Neutrophil (primary cell): ENCODE results near the gene PTTG2.

Experiments used
- H3K27ac ChIP-seq: fragments of 200-600 bp; sonication (generic); 2 replicates; pipeline ENCODE4 v1.5.1; 2016; ENCODE audit warnings: mild to moderate bottlenecking, moderate library complexity
- H3K27me3 ChIP-seq: fragments of 200-600 bp; sonication (generic); 2 replicates; pipeline ENCODE4 v1.6.0; 2016; ENCODE audit warnings: mild to moderate bottlenecking
- H3K36me3 ChIP-seq: fragments of 200-600 bp; sonication (generic); 2 replicates; pipeline ENCODE4 v1.5.1; 2017
- H3K4me1 ChIP-seq, 2 experiments: fragments of 200-600 bp in 1 of 2; sonication (generic) in 1 of 2; 1 replicate in 1 of 2; 2 replicates in 1 of 2; pipeline versions ENCODE4 v1.5.1 to v1.6.1; 2013 to 2016; ENCODE audit warnings: low read depth in 1 of 2, low read length in 1 of 2, mild to moderate bottlenecking in 1 of 2, moderate library complexity in 1 of 2; ENCODE audit not compliant: control insufficient read depth in 1 of 2, insufficient read depth in 1 of 2
- H3K4me3 ChIP-seq, 2 experiments: fragments of 200-600 bp in 1 of 2; sonication (generic) in 1 of 2; 1 replicate in 1 of 2; 2 replicates in 1 of 2; pipeline ENCODE4 v1.5.1; 2013 to 2016; ENCODE audit warnings: low read depth in 1 of 2, low read length in 1 of 2, mild to moderate bottlenecking in 1 of 2, moderate library complexity in 1 of 2
- H3K9me3 ChIP-seq: fragments of 200-600 bp; sonication (generic); 2 replicates; pipeline ENCODE4 v1.5.1; 2016
- TF ChIP-seq, protein P1 (sequence below): fragments of 200-600 bp; sonication (generic); IDR thresholded peaks from 2 replicates; pipeline ENCODE4 v1.5.1; 2016; ENCODE audit warnings: antibody characterized with exemption

The PTTG2 gene

DNA sequence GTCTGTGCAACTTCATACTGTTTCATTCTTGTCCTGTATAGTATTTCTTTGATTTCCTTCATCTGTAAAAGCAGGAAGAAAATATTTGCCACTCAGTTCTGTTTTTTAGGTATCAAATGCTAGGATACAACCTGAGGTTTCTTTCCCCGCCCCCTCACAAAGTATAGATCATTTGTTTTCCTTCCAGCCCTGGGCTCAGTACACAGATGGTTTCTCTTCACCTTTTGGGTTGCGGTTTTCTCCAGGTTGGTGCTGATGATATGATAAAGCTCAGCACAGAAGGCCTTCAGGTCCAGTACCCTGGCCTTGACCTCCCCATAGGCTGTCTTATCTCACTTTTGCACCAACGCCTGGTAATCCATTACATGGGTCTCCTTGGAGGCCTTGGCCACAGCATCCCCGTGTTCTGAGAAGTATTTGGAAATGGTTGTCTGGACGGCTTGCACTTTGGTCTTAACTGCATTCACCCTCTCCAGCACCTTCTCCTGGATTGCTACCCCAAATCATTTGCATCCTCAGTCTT is 35.2 kb downstream of the PTTG2 start:
- TF ChIP-seq, protein P1, sequence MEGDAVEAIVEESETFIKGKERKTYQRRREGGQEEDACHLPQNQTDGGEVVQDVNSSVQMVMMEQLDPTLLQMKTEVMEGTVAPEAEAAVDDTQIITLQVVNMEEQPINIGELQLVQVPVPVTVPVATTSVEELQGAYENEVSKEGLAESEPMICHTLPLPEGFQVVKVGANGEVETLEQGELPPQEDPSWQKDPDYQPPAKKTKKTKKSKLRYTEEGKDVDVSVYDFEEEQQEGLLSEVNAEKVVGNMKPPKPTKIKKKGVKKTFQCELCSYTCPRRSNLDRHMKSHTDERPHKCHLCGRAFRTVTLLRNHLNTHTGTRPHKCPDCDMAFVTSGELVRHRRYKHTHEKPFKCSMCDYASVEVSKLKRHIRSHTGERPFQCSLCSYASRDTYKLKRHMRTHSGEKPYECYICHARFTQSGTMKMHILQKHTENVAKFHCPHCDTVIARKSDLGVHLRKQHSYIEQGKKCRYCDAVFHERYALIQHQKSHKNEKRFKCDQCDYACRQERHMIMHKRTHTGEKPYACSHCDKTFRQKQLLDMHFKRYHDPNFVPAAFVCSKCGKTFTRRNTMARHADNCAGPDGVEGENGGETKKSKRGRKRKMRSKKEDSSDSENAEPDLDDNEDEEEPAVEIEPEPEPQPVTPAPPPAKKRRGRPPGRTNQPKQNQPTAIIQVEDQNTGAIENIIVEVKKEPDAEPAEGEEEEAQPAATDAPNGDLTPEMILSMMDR: no peak
- Histone ChIP-seq H3K4me3 (no peak overlapping the region), H3K27ac (no peak overlapping the region), H3K4me1 (peaks cover 0 to 6% of the 10 kb centered on the region in 2 experiments), H3K27me3 (no peaks in the 10 kb centered on the region), H3K9me3 (no peaks in the 10 kb centered on the region), H3K36me3 (peaks cover 4% of the 10 kb centered on the region)

DNA sequence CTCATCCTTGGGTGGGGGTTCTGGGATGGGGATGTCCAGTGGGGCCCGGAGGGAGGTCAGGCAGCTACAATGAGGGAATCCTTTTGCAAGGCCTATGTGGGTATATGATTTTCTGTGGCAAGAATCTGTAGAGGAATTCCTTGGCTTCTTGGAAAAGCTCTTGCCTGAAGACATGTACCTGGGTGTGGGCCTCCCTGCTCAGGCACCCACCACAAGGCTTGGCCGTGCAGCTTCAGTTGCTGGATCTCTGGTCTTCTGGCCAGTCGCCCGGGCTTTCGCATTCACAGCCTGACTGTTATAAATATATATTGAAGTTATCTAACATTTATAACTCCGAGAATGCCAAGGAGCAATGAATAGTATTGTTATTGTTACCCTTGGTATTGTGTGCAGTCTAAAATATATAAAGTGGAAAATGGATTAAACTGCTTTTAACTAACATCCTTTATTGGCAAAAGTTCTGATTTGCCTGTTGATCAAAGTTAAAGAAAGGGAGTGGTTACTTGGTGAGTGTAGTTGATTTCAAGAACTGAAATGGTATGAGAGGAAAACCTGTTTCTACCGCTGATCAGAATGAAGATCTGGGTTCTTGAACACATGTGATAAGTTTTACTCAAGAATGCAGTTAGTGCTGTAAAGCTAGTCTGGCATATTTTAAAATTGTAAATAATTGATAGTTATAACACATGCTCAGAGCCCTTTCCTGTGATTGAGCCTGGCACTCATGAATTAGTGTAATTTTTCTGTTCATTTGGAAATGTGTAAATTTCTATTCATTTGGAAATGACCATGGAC is 36.0 kb downstream of the PTTG2 start:
- no peak overlapping the region for H3K27ac ChIP-seq
- no peaks in the 10 kb centered on the region for H3K9me3 ChIP-seq
- no peaks in the 10 kb centered on the region for H3K4me1 ChIP-seq
- H3K27me3 ChIP-seq: no peaks in the 10 kb centered on the region
- TF ChIP-seq, protein P1: no peak
- peaks cover 4% of the 10 kb centered on the region for H3K36me3 ChIP-seq
- H3K4me3 ChIP-seq: no peak overlapping the region

DNA sequence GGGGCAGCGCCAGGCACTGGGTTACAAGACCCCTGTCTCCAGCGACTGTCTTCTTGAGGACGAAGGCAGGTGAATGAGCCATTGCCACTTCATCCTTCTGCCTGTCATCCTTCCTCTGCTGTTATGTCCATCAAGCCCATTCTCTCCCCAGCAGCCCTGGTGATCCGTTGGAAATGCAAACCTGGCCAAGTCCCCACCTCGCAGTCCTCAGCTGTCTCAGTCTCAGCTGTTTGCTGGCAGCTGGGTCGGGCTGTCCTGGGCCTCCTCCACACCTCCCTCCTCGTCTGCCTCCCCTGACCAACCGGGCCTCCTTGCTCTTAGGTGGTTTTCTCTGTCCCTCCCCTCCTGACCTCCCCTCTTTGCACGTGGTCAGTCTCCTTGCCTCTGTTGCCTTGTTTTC is 38.0 kb downstream of the PTTG2 start:
- TF ChIP-seq, protein P1: no peak
- Histone ChIP-seq H3K4me1 (peaks cover 0 to 6% of the 10 kb centered on the region in 2 experiments), H3K9me3 (no peaks in the 10 kb centered on the region), H3K27me3 (no peaks in the 10 kb centered on the region), H3K36me3 (peaks cover 7% of the 10 kb centered on the region), H3K4me3 (no peak overlapping the region), H3K27ac (no peak overlapping the region)

DNA sequence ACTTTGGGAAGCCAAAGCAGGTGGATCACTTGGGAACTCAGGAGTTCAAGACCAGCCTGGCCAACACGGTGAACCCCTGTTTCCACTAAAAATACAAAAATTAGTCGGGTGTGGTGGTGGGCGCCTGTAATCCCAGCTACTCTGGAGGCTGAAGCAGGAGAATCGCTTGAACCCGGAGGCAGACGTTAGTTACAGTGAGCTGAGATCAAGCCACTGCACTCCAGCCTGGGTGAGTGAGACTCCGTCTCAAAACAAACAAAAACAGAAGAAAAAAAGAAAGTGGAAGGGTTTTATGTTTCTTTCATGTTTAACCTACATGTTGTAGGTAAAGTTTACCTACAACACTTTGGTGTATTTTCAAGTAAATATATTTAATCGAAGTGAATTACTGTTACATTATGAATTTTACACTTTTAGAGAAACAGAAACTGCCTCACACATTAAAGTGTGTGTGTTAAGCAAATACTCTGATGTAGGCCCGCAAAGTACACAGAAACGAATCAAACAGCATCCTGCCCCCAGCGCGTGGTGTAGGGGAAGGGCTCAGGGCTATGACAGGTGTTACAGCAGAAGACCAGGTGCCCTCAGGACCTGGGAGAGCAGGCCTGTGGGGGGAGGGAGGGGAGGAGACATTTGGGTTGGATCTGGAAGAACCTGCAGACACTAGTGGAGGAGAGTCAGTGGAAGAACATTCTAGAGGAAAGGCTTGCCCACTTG is 39.0 kb downstream of the PTTG2 start:
- peaks cover 0 to 6% of the 10 kb centered on the region in 2 experiments for H3K4me1 ChIP-seq

DNA sequence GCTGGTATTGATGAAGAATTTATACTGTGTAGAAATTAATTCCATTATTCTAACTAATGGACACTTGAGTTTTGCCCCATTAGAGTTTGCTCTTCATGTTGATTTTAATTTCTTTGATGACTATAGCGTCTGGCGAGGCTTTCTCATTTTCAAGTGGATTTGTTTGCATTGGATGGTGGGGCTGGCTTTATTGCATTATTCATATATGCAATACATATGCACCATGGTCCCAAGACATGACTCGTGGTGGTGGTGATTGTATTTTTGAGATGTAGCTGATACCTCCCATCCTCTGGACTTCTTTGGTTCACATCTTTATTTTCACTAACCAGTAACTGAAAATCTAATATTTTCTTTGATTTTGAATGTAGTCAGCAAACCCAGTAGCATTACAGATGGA is 39.8 kb downstream of the PTTG2 start:
- peaks cover 7% of the 10 kb centered on the region for H3K36me3 ChIP-seq
- no peaks in the 10 kb centered on the region for H3K9me3 ChIP-seq
- peaks cover 1 to 10% of the 10 kb centered on the region in 2 experiments for H3K4me1 ChIP-seq
- H3K4me3 ChIP-seq: no peak overlapping the region
- no peaks in the 10 kb centered on the region for H3K27me3 ChIP-seq
- TF ChIP-seq, protein P1: no peak
- no peak overlapping the region for H3K27ac ChIP-seq

More for the DNA sequence above, 39.0 kb downstream of the PTTG2 start:
- H3K36me3 ChIP-seq: peaks cover 7% of the 10 kb centered on the region
- no peaks in the 10 kb centered on the region for H3K27me3 ChIP-seq
- TF ChIP-seq, protein P1: no peak
- no peak overlapping the region for H3K27ac ChIP-seq
- no peak overlapping the region for H3K4me3 ChIP-seq
- H3K9me3 ChIP-seq: no peaks in the 10 kb centered on the region
